Left ventricle myocardium inferior (tissue), 1 donor: Measurements from ENCODE around the gene FAM53A. TPM values are rescaled to one million over a fixed set of nuclear protein-coding genes. Genes with fewer than 3 reads are reported as not detected.

Experiments used
- DNase-seq: peaks from one replicate; pipeline ENCODE4 v3.0.0-alpha.2; 2020
- H3K27ac ChIP-seq: fragments of 200-600 bp; replicated peaks from 2 replicates; pipeline ENCODE4 v1.8.0; 2021
- H3K27me3 ChIP-seq: fragments of 200-600 bp; 2 replicates; pipeline ENCODE4 v1.8.0; 2021; ENCODE audit warnings: low read depth
- H3K36me3 ChIP-seq: fragments of 200-600 bp; 2 replicates; pipeline ENCODE4 v1.8.0; 2021
- H3K4me1 ChIP-seq: fragments of 200-600 bp; 2 replicates; pipeline ENCODE4 v1.8.0; 2021
- H3K4me3 ChIP-seq: fragments of 200-600 bp; 2 replicates; pipeline ENCODE4 v1.8.0; 2021; ENCODE audit warnings: mild to moderate bottlenecking, moderate library complexity
- H3K9me3 ChIP-seq: fragments of 200-600 bp; replicated peaks from 2 replicates; pipeline ENCODE4 v1.8.0; 2021
- intact Hi-C: fragments of 100-400 bp; cut with micrococcal nuclease; formaldehyde crosslinking; loops from one replicate; pipeline ENCODE4 v1.11.0; 2022
- total RNA-seq: library from RNA; stranded (reverse); fragmentation: NEBNext Ultra II Directional; extraction: Animal tissue kit (Norgen Biotek cat#: 25700); gene quantifications from one replicate; pipeline ENCODE4 v1.2.1, GENCODE V29; 2021
- TF ChIP-seq, protein P1 (sequence below): fragments of 200-600 bp; IDR thresholded peaks from 2 replicates; pipeline ENCODE4 v1.8.0; 2021; ENCODE audit warnings: antibody characterized with exemption, mild to moderate bottlenecking, borderline replicate concordance
- donor health status: DM: no; HTN: yes; CAD: no; lungs with severe emphysema.

Gene FAM53A
- total RNA-seq, 1 donor from 2014 or later, result 0.71 TPM

DNA sequence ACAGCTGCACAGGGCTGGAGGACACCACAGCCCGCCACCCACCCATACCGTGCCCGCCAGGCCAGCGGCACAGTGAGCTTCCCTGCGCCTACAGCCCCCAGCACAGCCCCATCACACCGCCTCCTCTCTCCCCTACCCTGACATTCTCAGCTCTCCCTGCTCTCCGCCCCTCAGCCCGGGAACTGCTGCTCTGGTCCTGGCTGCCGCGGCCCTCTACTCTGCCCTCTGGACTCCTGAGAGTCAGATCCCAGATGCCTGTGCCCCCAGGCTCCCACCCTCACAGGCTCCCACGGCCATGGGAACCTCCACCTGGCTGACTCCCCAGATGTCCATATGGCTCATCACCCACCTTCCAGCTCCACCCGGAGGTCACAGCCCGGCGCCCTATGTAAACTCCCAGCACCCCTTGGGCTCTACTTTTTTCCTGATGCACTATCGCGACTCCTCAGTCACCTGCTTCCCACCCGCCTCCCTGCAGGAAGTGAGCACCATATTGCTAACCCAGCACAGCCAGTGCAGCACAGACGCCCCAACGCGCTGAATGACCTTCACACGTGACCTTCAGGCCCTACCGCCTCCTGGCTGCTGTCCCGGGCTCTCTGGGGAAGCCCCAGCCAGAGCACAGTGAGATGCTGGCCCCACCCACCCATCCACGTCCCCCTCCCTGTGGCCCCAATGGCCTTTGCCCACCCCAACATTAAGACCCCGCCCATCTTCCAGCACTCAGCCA lies 23.0 kb downstream of the FAM53A start:
- Histone ChIP-seq H3K27me3 (no peaks in the 10 kb centered on the region), H3K4me3 (no peak overlapping the region), H3K36me3 (no peaks in the 10 kb centered on the region), H3K27ac (no peak overlapping the region), H3K9me3 (no peaks in the 10 kb centered on the region), H3K4me1 (no peaks in the 10 kb centered on the region)
- TF ChIP-seq, protein P1, sequence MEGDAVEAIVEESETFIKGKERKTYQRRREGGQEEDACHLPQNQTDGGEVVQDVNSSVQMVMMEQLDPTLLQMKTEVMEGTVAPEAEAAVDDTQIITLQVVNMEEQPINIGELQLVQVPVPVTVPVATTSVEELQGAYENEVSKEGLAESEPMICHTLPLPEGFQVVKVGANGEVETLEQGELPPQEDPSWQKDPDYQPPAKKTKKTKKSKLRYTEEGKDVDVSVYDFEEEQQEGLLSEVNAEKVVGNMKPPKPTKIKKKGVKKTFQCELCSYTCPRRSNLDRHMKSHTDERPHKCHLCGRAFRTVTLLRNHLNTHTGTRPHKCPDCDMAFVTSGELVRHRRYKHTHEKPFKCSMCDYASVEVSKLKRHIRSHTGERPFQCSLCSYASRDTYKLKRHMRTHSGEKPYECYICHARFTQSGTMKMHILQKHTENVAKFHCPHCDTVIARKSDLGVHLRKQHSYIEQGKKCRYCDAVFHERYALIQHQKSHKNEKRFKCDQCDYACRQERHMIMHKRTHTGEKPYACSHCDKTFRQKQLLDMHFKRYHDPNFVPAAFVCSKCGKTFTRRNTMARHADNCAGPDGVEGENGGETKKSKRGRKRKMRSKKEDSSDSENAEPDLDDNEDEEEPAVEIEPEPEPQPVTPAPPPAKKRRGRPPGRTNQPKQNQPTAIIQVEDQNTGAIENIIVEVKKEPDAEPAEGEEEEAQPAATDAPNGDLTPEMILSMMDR, result no peak
- intact Hi-C loops, result no loop called here
- no peak for DNase-seq

DNA sequence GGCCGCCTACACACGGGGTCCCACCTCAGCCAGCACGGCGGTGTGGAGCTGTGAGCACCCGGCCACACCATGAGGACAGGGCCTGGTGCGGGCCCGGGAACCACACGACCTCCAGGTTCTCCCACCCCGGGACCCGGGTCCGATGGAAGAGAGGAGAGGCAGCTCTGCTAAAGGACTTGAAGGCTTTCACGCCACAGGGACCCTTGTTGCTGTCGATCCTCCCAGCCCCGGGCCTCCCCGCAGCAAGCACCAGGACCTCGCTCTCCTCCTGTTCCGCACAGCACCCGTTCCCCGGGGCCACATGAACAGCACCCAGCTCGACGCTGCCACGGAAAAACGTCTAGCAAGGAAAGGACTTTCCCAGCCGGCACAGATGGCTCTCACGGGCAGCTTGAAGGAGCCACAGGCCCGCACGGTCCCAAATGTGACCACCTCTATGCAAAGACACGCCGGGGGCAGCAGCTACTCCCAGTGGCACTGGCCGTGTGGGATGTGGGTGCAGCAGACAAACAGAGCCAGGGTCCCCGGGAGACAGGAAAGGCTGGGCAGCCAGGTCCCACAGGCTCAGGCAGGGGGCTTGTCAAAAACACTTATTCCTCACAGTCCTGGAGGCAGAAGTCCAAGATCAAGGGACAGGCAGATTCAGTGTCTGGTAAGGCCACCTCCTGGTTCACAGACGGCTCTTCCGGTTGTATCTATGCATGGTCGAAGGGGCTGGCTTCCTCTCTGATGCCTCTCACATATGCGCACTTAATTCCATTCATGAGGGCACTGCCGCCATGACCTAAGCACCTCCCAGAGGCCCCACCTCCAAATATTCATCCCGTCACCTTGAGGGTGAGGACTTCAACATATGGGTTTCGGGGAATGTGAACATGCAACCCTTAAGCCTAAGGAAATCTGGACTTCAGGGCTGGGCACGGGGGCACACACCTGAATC lies 24.7 kb downstream of the FAM53A start:
- DNase-seq, result no peak
- H3K27ac ChIP-seq, result no peak overlapping the region
- H3K9me3 ChIP-seq, result no peaks in the 10 kb centered on the region
- intact Hi-C loops, result no loop called here
- TF ChIP-seq, protein P1, result no peak
- H3K36me3 ChIP-seq, result no peaks in the 10 kb centered on the region
- H3K27me3 ChIP-seq, result no peaks in the 10 kb centered on the region
- H3K4me3 ChIP-seq, result no peak overlapping the region
- no peaks in the 10 kb centered on the region for H3K4me1 ChIP-seq

DNA sequence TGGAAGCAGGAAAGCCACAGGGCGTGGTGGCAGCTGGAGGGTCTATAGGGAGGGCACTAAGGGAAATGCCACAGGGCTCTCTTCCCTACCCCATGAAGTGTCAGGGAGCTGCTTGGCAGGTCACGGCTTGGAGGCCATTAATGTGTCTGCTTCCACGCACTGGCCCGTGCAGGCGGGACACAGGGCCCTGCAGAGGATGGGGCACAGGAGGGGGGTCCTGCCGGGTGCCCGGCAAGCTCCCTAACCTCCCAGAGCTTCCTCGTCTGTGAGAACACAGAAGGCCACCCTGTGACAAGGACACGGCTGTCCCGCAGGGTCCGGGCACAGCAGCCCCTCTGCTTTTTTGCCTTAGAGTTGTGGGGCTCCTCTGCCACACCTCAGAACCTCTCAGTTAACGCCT lies 25.5 kb downstream of the FAM53A start:
- H3K4me3 ChIP-seq, result no peak overlapping the region
- H3K9me3 ChIP-seq, result no peaks in the 10 kb centered on the region
- no peak overlapping the region for H3K27ac ChIP-seq
- TF ChIP-seq, protein P1, result no peak
- no peaks in the 10 kb centered on the region for H3K4me1 ChIP-seq
- DNase-seq, result no peak
- H3K36me3 ChIP-seq, result no peaks in the 10 kb centered on the region
- no peaks in the 10 kb centered on the region for H3K27me3 ChIP-seq
- intact Hi-C loops, result no loop called here

DNA sequence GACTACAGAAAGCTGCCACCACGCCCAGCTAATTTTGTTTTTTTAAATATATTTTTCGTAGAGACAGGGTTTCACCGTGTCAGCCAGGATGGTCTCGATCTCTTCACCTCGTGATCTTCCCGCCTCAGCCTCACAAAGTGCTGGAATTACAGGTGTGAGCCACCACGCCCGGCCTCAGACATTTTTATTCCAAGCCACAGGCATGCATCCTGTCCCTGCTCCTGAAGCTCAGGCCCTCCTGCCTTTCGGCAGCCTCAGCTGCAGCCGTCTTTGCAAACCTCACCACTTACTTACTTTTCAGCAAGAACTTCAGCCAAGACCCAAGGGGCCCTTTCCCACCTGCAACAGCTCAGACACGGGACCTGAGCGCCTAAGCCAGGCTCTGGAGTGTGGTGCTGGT lies 26.0 kb downstream of the FAM53A start:
- no peaks in the 10 kb centered on the region for H3K9me3 ChIP-seq
- H3K27me3 ChIP-seq, result no peaks in the 10 kb centered on the region
- H3K27ac ChIP-seq, result no peak overlapping the region
- no peak for DNase-seq
- no peaks in the 10 kb centered on the region for H3K36me3 ChIP-seq
- intact Hi-C loops, result no loop called here
- H3K4me1 ChIP-seq, result no peaks in the 10 kb centered on the region
- TF ChIP-seq, protein P1, result no peak
- H3K4me3 ChIP-seq, result no peak overlapping the region

DNA sequence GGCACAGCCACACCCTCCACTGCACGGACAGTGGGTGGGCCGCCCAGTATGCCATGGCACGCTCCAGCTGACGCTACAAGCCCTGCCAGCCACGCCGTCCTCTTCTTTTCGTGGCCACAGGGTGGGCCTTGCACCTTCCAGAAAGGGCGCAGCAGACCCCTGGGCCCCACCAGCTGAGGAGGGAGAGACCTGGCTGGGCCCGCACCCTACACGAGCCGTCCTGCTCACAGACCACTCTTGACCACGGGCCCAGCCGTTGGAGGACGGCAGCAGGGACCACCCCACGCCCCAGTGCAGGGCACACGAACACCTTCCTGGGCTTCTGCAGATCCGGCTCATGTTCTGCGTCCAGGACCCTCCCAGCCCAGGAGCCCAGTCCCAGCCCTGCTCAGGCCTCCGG lies 27.1 kb downstream of the FAM53A start:
- intact Hi-C loops, result no loop called here
- no peak overlapping the region for H3K4me3 ChIP-seq
- TF ChIP-seq, protein P1, result no peak
- no peak for DNase-seq
- no peaks in the 10 kb centered on the region for H3K4me1 ChIP-seq
- H3K9me3 ChIP-seq, result no peaks in the 10 kb centered on the region
- no peaks in the 10 kb centered on the region for H3K27me3 ChIP-seq
- no peaks in the 10 kb centered on the region for H3K36me3 ChIP-seq
- no peak overlapping the region for H3K27ac ChIP-seq
